HEK293T (cell line): ENCODE measurements around the gene LHX6.

ENCODE experiments used
- ELF4 ChIP-seq: fragments of 450-650 bp; IDR thresholded peaks from 2 replicates; pipeline ENCODE4 v1.6.1; 2017; ENCODE audit warnings: antibody characterized with exemption
- FOXM1 ChIP-seq: fragments of 450-650 bp; IDR thresholded peaks from 2 replicates; pipeline ENCODE4 v1.6.1; 2017; ENCODE audit warnings: mild to moderate bottlenecking, borderline replicate concordance
- SP1 ChIP-seq: fragments of 450-650 bp; IDR thresholded peaks from 2 replicates; pipeline ENCODE4 v1.6.1; 2017

GRCh38 chr9:122223435-122223834 is 5.3 kb downstream of the LHX6 start:
- no peak for TF ChIP-seq FOXM1
- TF ChIP-seq ELF4 = no peak
- no peak for TF ChIP-seq SP1
